Measurements from ENCODE around the gene HEPN1.

DNA sequence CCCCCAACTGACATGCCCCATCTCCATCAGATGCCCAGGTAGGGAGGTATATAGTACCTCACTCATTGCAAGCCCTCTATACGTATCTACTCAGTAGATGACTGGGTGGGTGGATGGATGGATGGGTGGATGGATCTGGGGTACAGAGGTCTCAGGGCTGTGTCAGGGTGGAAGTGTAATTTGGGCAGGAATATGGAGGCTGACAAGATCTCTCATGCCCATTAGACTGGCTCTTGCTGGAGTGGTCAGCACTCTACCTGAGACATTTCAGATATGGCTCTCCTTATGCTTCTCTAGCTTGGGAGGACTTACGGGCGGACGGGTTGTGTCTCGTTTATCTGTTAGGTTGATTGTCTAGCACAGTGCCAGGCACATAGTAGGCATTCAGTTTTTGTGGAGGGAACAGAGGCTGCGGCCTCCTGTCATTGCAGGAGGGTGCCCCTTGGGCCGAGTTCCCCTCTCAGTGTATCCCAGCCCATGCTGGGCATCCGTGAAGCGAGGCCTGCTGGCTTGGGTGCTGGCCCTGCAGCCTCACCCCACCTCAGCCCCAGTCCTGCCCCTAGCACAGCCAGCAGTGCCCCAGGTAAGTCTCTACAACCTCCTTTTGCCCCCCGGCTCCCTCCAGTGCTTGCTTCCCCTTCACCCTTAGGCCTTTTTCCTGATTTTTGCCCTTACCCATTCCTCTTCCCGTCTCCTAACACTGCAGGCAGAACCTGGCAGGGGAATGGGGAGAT lies 40.1 kb upstream of the HEPN1 start:
- TF ChIP-seq, protein P1, sequence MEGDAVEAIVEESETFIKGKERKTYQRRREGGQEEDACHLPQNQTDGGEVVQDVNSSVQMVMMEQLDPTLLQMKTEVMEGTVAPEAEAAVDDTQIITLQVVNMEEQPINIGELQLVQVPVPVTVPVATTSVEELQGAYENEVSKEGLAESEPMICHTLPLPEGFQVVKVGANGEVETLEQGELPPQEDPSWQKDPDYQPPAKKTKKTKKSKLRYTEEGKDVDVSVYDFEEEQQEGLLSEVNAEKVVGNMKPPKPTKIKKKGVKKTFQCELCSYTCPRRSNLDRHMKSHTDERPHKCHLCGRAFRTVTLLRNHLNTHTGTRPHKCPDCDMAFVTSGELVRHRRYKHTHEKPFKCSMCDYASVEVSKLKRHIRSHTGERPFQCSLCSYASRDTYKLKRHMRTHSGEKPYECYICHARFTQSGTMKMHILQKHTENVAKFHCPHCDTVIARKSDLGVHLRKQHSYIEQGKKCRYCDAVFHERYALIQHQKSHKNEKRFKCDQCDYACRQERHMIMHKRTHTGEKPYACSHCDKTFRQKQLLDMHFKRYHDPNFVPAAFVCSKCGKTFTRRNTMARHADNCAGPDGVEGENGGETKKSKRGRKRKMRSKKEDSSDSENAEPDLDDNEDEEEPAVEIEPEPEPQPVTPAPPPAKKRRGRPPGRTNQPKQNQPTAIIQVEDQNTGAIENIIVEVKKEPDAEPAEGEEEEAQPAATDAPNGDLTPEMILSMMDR (IDR thresholded peaks at IDR 0.05): no peak
- TF ChIP-seq POLR2A (IDR thresholded peaks at IDR 0.05): no peak

Data from right lobe of liver (tissue), 4 donors.